GM12878 (cell line): ENCODE results near the gene TCAF1. TPM values are rescaled to one million over a fixed set of nuclear protein-coding genes. Genes with fewer than 3 reads are reported as not detected.
A peak's percentile ranks its signal among the peaks of the same experiment; 100 is the strongest.

Source experiments
- ATAC-seq: fragments of 200-7000 bp; cut with Tn5 transposase; 3 replicates; pipeline ENCODE4 v1.9.1; 2020; ENCODE audit warnings: mild to moderate bottlenecking, moderate library complexity
- BruUV-seq: library from RNA; stranded (reverse); fragments of 400-500 nt; replicated peaks from 2 replicates; lab custom pipeline; 2021; lab: Mats Ljungman, UMichigan
- CTCF ChIA-PET: fragments of 300-600 bp; sonication (Branson Sonifier 250); formaldehyde crosslinking; extraction: SDS; loops from one replicate; lab custom pipeline; 2021; ENCODE audit warnings: inconsistent platforms; lab: Yijun Ruan, JAX
- POLR2A ChIA-PET: fragments of 350-600 bp; formaldehyde crosslinking; extraction: SDS; loops from one replicate; lab custom pipeline; 2021; ENCODE audit warnings: inconsistent platforms; lab: Charles Lee
- RAD21 ChIA-PET: fragments of 300-600 bp; sonication (Branson Sonifier 250); formaldehyde crosslinking; loops from one replicate; lab custom pipeline; 2023; ENCODE audit warnings: antibody characterized with exemption; ENCODE audit not compliant: unreplicated experiment; lab: Charles Lee
- SMC1A ChIA-PET: fragments of 300-600 bp; sonication (Branson Sonifier 250); formaldehyde crosslinking; loops from one replicate; lab custom pipeline; 2023; ENCODE audit not compliant: unreplicated experiment, uncharacterized antibody; lab: Charles Lee
- DNase-seq: peaks from one replicate; pipeline ENCODE4 v3.0.0-alpha.2; 2011; ENCODE audit warnings: low read depth, low spot score
- FAIRE-seq: peaks from 3 replicates; lab custom pipeline; 2011; peaks lifted over from hg19 to GRCh38; lab: Jason Lieb, UNC
- H2AFZ ChIP-seq: 2 replicates; pipeline ENCODE4 v1.6.0; 2011; ENCODE audit warnings: low read depth, low read length, control low read depth; ENCODE audit not compliant: control insufficient read depth
- H3K27ac ChIP-seq: 2 replicates; pipeline ENCODE4 v1.5.1; 2011; ENCODE audit warnings: control low read depth; ENCODE audit not compliant: control insufficient read depth, insufficient read depth
- H3K27me3 ChIP-seq, 2 experiments: replicated peaks in 1 of 2; 2 replicates each; pipeline versions ENCODE4 v1.6.0 to v1.6.1; 2011; ENCODE audit warnings: low read length in 1 of 2; ENCODE audit not compliant: control insufficient read depth in 2 of 2, insufficient read depth in 2 of 2
- H3K36me3 ChIP-seq, 2 experiments: 2 replicates each; pipeline ENCODE4 v1.5.1; 2011; ENCODE audit warnings: low read length in 1 of 2; ENCODE audit not compliant: control insufficient read depth in 2 of 2, insufficient read depth in 2 of 2
- H3K4me1 ChIP-seq: 2 replicates; pipeline ENCODE4 v1.6.1; 2011; ENCODE audit warnings: mild to moderate bottlenecking, low read length, moderate library complexity, mixed read lengths; ENCODE audit not compliant: control insufficient read depth, insufficient read depth
- H3K4me2 ChIP-seq: 2 replicates; pipeline ENCODE4 v1.6.0; 2011; ENCODE audit warnings: control low read depth; ENCODE audit not compliant: control insufficient read depth, insufficient read depth
- H3K4me3 ChIP-seq: fragments of 200-600 bp; sonication (generic); 2 replicates; pipeline ENCODE4 v1.5.1; 2016
- H3K79me2 ChIP-seq: 2 replicates; pipeline ENCODE4 v1.6.0; 2011; ENCODE audit warnings: low read length; ENCODE audit not compliant: control insufficient read depth, insufficient read depth
- H3K9ac ChIP-seq: 2 replicates; pipeline ENCODE4 v1.8.0; 2011; ENCODE audit warnings: low read length, control low read depth, mixed read lengths; ENCODE audit not compliant: control insufficient read depth, insufficient read depth
- H3K9me3 ChIP-seq: replicated peaks from 3 replicates; pipeline ENCODE4 v1.5.1; 2011; ENCODE audit warnings: mild to moderate bottlenecking, low read length; ENCODE audit not compliant: control insufficient read depth, insufficient read depth
- H4K20me1 ChIP-seq: 2 replicates; pipeline ENCODE4 v1.6.0; 2011; ENCODE audit not compliant: control insufficient read depth, insufficient read depth
- FOS ChIP-seq: IDR thresholded peaks from 3 replicates; pipeline ENCODE4 v1.6.1; 2011; ENCODE audit warnings: borderline replicate concordance; ENCODE audit not compliant: insufficient read length; ENCODE audit errors: extremely low read depth
- MEF2B ChIP-seq: fragments of 450-650 bp; IDR thresholded peaks from 2 replicates; pipeline ENCODE4 v1.6.1; 2018; ENCODE audit warnings: mild to moderate bottlenecking, moderate library complexity; ENCODE audit not compliant: partially characterized antibody, poor library complexity, severe bottlenecking
- POU2F2 ChIP-seq: IDR thresholded peaks from 3 replicates; pipeline ENCODE4 v1.6.1; 2011; ENCODE audit warnings: low read depth, mild to moderate bottlenecking, low read length, borderline replicate concordance
- RBBP5 ChIP-seq: fragments of 200-600 bp; sonication (generic); conservative IDR thresholded peaks from 2 replicates; pipeline ENCODE4 v1.6.1; 2016
- SKIL ChIP-seq: fragments of 450-650 bp; IDR thresholded peaks from 2 replicates; pipeline ENCODE4 v1.6.1; 2017; ENCODE audit warnings: mild to moderate bottlenecking, low read depth, inconsistent platforms; ENCODE audit not compliant: poor library complexity, severe bottlenecking
- ZNF24 ChIP-seq: fragments of 450-650 bp; IDR thresholded peaks from 2 replicates; pipeline ENCODE4 v1.6.1; 2017; ENCODE audit warnings: antibody characterized with exemption, mild to moderate bottlenecking
- WGBS: methylation state at CpG from one replicate; pipeline ENCODE4 v1.1.6; 2016; ENCODE audit warnings: low lambda C conversion rate; ENCODE audit not compliant: insufficient replicate concordance, insufficient coverage; ENCODE audit errors: missing lambda C conversion rate; 5-methylcytosine and 5-hydroxymethylcytosine counted together
- in situ Hi-C: fragments of 300-500 bp; cut with MboI; formaldehyde crosslinking; loops from 9 replicates; pipeline ENCODE4 v1.14.3; 2018; ENCODE audit warnings: mixed read lengths
- intact Hi-C: fragments of 100-400 bp; cut with micrococcal nuclease; formaldehyde crosslinking; loops from one replicate; pipeline ENCODE4 v1.14.2; 2022; ENCODE audit not compliant: unreplicated experiment
- polyA plus RNA-seq, 11 experiments: library from polyadenylated mRNA; depleted of rRNA in 4 of 11; unstranded in 6 of 11; stranded (reverse) in 5 of 11; fragments of >200 nt; fragmentation: Nextera tagmentation in 4 of 11; fragmentation: Illumina TruSeq in 1 of 11; extraction: Ambion mirVana in 4 of 11; extraction: Trizol in 1 of 11; gene quantifications; 1 replicate in 1 of 11; 2 replicates in 10 of 11; pipeline versions ENCODE4 v1.2.1 to v1.2.3, GENCODE V29; 2011 to 2016; ENCODE audit warnings: inconsistent platforms in 2 of 11, missing spikeins in 2 of 11, low read depth in 1 of 11
- total RNA-seq, 4 experiments: library from RNA; depleted of rRNA in 3 of 4; stranded (reverse); fragments of >200 nt in 3 of 4; fragmentation: Illumina TruSeq in 1 of 4; extraction: Trizol in 1 of 4; gene quantifications; 2 replicates each; pipeline versions ENCODE4 v1.2.1 to v1.2.3, GENCODE V29; 2013 to 2021
- TF ChIP-seq, protein P1 (sequence below): IDR thresholded peaks from 2 replicates; pipeline ENCODE4 v1.6.1; 2012; ENCODE audit warnings: low read depth, low read length, improper control_type of control experiment
- TF ChIP-seq, protein P2 (sequence below): fragments of 150-350 bp; IDR thresholded peaks from 2 replicates; pipeline ENCODE4 v1.6.1; 2016; ENCODE audit warnings: low read depth, low read length

The TCAF1 gene
- total and polyA plus RNA-seq, 10 of the 15 experiments (the other 5 are each of a cell fraction or from before 2014, with no cell fraction given), result 2.2 to 16.3 (median 8.0) TPM

GRCh38 chr7:143884241-143884968 is 17.6 kb downstream of the TCAF1 start:
- no peak overlapping the region for H3K4me3 ChIP-seq
- no peak for DNase-seq
- no peak for TF ChIP-seq MEF2B
- TF ChIP-seq, all 136 proteins: peak for 0
- Histone ChIP-seq H3K79me2 (no peaks in the 10 kb centered on the region), H3K4me1 (peaks cover 6% of the 10 kb centered on the region; the same call in 1 of the 2 replicates), H3K9ac (no peak overlapping the region), H3K27ac (no peak overlapping the region), H3K9me3 (no peaks in the 10 kb centered on the region), H4K20me1 (no peaks in the 10 kb centered on the region), H3K27me3 (no peaks in the 10 kb centered on the region), H3K4me2 (peak overlapping the region; percentile 57; the same call in 1 of the 2 replicates), H2AFZ (no peak overlapping the region), H3K36me3 (no peaks in the 10 kb centered on the region)
- RAD21 ChIA-PET, result interaction anchor here (1.1 kb wide), 1 partner anchor 18 kb away, joined by 4 read pairs; the partner anchor contains the start of gene TCAF1
- FAIRE-seq (no peak), ATAC-seq (no peak)
- WGBS, result 81% methylated on average over 11 of the region's 11 CpGs
- intact Hi-C loops (no loop called here), in situ Hi-C loops (no loop called here)
- SMC1A ChIA-PET, result interaction anchor here (2.1 kb wide), 1 partner anchor 17 kb away, joined by 8 read pairs; the partner anchor contains the start of gene TCAF1
- CTCF ChIA-PET, result interaction anchor here (0.6 to 2.9 kb wide), 4 partner anchors 15 to 243 kb away, joined by 3 to 10 read pairs (median 6); partner anchors contain the start of gene TCAF1
- no TSS peak for BruUV-seq
- POLR2A ChIA-PET, result interaction anchor here (1.4 kb wide), 1 partner anchor 18 kb away, joined by 5 read pairs; the partner anchor contains the start of gene TCAF1

DNA sequence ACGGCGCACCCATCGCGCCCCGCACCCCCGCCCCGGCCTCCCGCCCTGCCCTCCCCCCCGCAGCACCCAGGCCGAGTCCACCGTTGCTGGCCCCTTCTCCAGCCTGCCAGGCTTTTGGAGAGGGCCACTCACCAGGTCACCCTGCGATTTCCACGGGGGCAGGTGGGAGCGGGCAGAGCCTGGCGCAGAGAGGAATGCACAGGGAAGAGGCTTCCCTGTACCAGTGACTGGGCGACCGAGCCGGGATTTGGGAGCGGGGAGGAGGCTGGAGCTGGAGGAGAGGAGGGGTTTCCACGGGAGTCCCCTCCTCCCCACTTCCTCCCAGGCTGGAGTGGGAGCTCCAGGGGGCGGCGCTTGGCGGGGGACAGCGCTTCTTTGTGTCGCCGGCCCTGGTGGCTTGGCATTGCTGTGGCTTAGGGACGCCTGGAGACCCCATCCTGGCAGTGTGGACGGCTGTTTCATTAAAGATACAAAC is 19.3 kb downstream of the TCAF1 start:
- H3K9ac ChIP-seq, result no peak overlapping the region
- FAIRE-seq, result no peak
- ChIA-PET POLR2A (no interaction called here), RAD21 (no interaction called here), CTCF (no interaction called here), SMC1A (no interaction called here)
- H3K27me3 ChIP-seq, result no peaks in the 10 kb centered on the region
- no peak for DNase-seq
- no peaks in the 10 kb centered on the region for H3K9me3 ChIP-seq
- H3K36me3 ChIP-seq, result no peaks in the 10 kb centered on the region
- no peak for ATAC-seq
- no peaks in the 10 kb centered on the region for H3K79me2 ChIP-seq
- no peak overlapping the region for H3K4me3 ChIP-seq
- intact Hi-C loops (no loop called here), in situ Hi-C loops (no loop called here)
- no peaks in the 10 kb centered on the region for H4K20me1 ChIP-seq
- 35% methylated on average over 13 of the region's 28 CpGs for WGBS
- H2AFZ ChIP-seq, result no peak overlapping the region
- H3K27ac ChIP-seq, result no peak overlapping the region
- no peak overlapping the region for H3K4me2 ChIP-seq
- BruUV-seq, result no TSS peak
- H3K4me1 ChIP-seq, result peaks cover 6% of the 10 kb centered on the region; the same call in 1 of the 2 replicates
- no peak for TF ChIP-seq FOS
- TF ChIP-seq, protein P1, sequence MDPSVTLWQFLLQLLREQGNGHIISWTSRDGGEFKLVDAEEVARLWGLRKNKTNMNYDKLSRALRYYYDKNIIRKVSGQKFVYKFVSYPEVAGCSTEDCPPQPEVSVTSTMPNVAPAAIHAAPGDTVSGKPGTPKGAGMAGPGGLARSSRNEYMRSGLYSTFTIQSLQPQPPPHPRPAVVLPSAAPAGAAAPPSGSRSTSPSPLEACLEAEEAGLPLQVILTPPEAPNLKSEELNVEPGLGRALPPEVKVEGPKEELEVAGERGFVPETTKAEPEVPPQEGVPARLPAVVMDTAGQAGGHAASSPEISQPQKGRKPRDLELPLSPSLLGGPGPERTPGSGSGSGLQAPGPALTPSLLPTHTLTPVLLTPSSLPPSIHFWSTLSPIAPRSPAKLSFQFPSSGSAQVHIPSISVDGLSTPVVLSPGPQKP, result no peak
- TF ChIP-seq, protein P2, sequence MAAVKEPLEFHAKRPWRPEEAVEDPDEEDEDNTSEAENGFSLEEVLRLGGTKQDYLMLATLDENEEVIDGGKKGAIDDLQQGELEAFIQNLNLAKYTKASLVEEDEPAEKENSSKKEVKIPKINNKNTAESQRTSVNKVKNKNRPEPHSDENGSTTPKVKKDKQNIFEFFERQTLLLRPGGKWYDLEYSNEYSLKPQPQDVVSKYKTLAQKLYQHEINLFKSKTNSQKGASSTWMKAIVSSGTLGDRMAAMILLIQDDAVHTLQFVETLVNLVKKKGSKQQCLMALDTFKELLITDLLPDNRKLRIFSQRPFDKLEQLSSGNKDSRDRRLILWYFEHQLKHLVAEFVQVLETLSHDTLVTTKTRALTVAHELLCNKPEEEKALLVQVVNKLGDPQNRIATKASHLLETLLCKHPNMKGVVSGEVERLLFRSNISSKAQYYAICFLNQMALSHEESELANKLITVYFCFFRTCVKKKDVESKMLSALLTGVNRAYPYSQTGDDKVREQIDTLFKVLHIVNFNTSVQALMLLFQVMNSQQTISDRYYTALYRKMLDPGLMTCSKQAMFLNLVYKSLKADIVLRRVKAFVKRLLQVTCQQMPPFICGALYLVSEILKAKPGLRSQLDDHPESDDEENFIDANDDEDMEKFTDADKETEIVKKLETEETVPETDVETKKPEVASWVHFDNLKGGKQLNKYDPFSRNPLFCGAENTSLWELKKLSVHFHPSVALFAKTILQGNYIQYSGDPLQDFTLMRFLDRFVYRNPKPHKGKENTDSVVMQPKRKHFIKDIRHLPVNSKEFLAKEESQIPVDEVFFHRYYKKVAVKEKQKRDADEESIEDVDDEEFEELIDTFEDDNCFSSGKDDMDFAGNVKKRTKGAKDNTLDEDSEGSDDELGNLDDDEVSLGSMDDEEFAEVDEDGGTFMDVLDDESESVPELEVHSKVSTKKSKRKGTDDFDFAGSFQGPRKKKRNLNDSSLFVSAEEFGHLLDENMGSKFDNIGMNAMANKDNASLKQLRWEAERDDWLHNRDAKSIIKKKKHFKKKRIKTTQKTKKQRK, result no peak
- TF ChIP-seq RBBP5, result no peak
- TF ChIP-seq ZNF24, result no peak
- no peak for TF ChIP-seq SKIL
- TF ChIP-seq POU2F2, result no peak
